GM21390 (cell line): ENCODE results near the gene ARRDC1.

Experiments used
- ATAC-seq: cut with Tn5 transposase; IDR thresholded peaks from one replicate; pipeline ENCODE4 v1.9.1; 2021; ENCODE audit not compliant: unreplicated experiment

ARRDC1 gene

DNA sequence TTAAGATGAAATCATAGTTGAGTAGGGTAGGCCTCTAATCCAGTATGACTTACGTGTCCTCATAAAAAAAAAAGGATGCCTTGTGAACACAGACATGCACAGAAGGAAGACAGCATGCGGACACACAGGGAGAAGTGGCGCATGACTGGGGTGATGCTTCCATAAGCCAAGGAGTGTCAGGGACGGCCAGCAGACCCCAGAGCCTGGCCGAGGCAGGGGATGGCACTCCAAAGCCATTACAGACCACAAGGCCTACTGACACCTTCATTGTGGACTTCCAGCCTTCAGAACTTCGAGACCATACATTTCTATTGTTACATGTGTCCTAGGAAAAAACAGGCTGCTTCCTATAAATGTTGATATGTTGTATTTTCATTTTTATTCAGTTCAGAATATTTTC lies 33.2 kb downstream of the ARRDC1 start:
- no peak for ATAC-seq

DNA sequence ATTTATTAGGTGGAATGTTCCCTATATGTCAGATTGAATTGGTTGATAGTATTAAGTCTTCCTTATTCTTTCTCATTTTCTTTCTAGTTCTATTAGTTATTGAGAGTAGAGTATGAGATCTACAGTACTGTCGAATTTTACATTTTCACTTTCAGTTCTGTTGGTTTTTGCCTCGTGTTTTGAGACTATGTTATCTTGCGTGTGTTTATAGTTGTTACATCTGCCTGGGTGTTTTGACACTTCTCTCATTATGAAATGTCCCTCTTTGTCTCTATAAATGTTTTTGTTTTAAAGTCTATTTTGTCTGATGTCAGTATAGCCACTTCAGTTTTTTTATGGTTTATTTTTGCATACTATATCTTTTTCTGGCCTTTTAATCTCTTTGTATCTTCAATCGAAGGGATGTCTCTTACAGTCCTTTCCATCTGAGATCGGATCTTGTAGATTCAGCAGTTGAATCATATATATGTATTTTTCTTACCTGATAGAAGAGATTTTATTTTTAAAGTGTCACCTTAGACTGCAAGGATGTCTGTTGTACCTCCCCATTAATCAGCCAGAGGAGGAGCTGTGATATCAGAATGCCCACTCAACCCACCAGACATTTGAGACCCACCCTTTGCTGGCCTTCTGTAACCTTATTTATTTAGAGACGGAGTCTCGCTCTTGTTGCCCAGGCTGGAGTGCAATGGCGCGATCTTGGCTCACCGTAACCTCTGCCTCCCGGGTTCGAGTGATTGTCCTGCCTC lies 34.0 kb downstream of the ARRDC1 start:
- peak; percentile 57 for ATAC-seq

DNA sequence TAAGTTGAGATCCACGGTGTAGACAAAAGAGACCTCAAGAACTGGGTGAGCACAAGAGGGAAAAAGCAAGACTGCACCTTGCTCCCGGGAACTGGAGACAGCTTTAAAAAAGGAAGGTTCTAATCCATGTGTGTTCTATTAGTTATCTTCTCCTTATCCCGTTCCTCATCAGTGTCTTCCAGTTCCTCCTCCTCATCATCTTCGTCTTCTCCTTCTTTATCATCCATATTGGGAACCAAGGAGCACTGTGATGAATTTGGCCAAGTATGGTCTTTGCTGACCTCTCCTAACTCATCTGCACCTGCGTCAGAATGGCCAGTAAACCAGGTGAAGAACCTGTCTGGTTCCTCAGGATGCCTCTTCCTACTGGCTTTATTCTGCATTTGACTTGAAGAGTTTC lies 35.4 kb downstream of the ARRDC1 start:
- no peak for ATAC-seq

DNA sequence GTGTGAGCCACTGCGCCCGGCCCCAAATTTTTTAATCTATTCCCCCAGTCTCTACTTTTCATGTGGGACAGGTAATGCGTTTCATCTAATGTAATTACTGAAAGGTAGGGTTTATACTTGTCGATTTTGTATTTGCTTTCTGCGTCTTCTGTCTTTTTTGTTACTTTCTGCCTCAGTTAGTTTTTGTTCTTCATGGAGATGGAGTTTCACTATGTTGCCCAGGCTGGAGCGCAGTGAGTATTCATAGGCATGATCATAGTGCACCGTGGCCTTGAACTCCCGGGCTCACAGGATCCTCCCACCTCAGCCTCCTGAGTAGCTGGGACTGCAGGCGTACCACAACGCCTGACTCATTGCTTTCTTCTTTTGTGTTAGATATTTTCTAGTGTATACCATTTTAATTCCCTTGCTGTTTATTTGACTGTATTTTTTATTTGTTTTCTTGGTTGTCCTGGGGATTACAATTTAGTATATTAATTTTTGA lies 36.7 kb downstream of the ARRDC1 start:
- no peak for ATAC-seq

DNA sequence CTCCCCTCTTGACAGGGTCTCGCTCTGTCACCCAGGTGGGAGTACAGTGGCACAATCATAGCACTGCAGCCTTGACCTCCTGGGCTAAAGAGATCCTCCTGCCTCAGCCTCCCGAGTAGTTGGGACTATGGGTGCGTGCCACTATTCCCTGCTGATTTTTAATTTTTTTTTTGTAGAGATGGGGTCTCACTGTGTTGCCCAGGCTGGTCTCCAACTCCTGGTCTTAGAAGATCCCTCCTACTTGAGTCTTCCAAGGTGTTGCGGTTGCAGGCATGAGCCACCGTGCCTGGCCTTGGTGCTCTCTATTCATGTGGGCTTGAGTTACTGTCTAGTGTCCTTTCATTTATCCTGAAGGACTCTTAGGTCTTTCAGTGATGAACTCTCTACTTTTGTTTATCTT lies 37.4 kb downstream of the ARRDC1 start:
- ATAC-seq: no peak

DNA sequence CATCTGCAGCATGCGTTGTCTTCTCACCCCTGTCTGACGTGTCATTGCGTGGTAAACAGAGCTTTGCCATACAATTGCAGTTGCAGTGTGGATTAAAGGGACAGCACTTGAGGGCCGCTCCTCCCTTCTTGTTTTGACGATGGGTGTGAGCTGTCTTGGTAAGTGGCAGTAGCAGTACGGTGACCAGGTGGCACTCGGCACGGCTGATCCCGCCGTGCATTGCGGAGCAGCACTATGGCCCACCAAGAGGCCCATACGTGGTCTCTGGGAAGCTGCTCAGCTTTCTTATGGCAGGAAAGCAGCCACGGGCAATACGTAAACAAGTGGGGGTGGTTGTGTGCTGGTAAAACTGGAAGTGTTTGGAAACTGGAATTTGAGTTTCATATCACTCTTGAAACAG lies 38.4 kb downstream of the ARRDC1 start:
- no peak for ATAC-seq

DNA sequence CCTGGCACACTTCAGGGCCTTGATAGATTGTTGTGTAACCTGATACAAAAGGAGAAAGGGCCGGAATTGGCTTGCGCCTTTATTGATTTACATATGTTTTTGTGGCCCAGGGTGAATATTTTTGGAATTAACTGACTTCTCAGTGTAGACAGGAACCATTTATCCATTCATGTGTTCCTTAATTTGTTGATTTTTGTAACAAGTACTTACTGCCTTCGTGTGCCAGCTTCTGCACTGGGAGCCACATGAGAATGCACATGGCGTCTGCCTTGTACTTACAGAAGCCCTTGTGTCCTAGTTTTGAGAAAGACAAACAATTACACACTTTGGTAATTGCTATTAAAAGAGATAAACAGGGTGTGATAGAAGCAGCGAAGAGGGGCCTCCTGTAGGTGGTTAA lies 39.7 kb downstream of the ARRDC1 start:
- ATAC-seq: no peak

DNA sequence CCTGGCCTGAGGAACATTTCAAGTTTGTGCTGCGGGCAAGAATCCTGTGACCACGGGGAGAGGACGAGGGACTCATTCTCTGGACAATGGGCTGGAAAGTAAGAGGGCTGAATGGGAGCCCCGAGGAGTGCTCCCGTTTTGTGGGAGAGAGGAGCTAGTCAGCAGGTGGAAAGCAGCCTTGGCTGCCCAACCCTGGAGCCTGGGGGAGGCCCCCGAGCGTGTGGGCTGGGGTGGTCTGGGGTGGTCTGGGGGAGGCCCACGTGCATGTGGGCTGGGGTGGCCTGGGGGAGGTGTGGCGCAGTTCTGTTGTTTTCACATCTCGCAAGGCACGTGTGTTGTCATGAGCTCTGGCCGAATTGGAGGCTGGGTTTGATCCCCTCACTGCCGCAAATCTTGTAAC lies 40.9 kb downstream of the ARRDC1 start:
- ATAC-seq: no peak

DNA sequence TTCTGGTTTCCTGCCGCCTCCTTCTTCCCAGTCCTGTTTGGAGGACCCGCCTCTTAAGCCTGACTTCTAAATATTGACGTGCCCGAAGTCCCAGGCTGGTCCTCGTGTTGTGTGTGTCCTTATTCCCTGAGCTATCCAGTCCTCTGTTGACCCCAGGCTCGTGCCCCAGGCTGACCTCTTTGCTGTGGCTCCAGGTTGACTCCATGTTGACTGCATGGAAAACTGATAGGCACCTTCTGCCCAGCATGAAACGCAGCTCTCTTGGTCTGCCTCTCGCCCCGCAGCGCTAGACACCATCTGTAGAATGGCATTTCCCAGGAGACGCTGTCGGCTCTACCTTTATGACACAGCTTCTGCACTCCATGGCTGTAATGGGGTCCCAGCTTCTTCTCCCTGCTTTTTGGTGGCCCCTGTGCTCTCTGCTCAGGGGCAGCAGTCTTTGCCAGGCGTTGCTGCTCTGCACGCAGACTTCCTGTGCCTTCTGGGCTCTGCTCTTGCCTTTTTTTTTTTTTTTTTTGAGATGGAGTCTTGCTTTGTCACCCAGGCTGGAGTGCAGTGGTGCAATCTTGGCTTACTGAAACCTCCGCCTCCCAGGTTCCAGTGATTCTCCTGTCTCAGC lies 41.7 kb downstream of the ARRDC1 start:
- no peak for ATAC-seq

DNA sequence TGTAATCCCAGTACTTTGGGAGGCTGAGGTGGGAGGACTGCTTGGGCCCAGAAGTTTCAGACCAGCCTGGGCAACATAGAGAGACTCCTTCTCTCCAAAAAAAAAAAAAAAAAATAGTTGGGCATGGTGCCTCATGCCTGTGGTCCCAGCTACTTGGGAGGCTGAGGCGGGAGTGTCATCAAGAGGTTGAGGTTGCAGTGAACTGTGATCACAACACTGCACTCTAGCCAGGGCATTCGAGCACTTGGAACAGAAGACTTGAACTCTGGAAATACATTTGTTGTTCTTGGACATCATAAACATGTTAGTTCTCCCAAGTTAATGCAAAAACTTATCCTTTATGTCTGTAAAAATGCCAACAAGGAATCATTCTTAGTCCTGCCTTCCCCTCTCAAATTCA lies 42.9 kb downstream of the ARRDC1 start:
- no peak for ATAC-seq

DNA sequence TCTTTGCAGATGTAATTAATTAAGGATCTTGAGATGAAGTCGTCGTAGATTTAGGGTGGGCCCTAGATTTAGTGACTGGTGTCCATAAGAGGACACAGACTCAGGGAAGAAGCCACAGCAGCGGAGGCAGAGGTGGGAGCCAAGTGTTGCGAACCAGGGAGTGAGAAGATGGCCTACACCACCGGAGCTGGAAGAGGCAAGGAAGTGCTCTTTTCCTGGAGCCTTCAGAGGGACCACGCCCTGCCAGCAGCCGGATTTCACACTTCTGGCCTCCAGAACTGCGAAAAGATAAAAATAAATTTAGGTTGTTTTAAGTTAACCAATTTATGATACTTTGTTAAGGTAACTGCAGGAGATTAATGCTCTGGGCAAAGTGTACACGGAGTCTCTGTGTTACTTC lies 44.1 kb downstream of the ARRDC1 start:
- ATAC-seq: no peak

DNA sequence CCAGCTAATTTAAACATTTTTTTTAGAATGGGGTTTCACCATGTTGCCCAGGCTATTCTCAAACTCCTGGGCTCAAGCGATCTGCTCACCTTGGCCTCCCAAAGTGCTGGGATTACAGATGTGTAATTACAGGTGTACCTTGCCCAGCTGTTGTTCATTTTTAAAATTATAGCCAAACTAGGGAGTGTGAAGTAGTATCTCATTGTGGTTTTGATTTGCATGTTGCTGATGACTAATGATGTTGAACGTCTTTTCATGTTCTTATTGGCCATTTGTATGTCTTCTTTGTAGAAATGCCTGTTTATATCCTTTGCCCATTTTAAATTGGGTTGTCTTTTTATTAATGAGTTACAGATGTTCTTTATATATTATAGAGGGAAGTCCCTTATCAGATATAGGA lies 44.8 kb downstream of the ARRDC1 start:
- ATAC-seq: no peak

DNA sequence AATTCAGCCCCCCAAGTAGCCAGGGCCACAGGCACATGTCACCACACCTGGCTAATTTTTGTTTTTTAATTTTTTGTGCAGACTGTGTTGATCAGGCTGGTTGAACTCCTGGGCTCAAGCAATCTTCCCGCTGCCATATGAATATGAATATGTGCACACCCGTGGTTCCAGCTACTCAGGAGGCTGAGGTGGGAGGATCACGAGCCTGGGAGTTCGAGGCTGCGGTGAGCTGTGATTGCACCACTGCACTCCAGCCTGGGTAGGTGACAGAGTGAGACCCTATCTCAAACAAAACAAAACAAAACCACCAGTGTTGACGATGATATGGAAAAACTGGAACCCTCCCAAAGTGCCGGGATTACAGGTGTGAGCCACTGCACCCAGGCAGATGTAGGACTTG lies 45.3 kb downstream of the ARRDC1 start:
- ATAC-seq: no peak

DNA sequence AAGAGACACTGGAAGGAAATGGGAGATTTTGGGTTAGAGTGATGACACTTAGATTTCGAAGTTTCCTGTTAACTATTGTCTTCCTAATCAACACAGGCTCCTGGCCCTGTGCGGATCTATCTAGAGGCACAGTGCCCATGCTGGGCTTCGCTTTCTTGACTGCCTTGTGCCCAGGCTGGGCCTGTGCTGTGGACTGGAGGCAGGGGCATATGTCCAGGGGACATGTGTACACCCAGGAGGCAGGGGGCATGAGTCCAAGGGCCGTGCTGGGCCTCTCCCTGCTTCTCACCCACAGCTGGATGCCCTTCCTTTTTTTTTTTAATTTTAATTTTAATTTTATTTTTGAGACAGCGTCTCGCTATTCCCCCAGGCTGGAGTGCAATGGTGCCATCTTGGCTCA lies 50.9 kb downstream of the ARRDC1 start:
- no peak for ATAC-seq

DNA sequence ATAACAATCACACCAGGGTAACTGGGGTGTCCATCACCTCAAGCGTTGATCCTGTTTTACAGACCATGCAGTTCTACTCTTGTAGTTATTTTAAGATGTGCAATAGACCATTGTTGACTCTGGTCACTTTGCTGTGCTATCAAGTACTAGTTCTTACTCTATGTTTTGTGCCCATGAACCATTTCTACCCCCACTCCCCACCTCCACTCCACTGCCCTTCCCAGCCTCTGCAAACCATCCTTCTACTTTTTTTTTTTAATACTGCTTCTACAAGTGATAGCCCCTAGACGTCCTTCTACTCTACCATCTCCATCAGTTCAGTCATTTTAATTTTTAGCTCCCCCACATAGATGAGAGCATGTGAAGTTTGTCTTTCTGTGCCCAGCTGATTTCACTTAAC lies 52.1 kb downstream of the ARRDC1 start:
- ATAC-seq: no peak

DNA sequence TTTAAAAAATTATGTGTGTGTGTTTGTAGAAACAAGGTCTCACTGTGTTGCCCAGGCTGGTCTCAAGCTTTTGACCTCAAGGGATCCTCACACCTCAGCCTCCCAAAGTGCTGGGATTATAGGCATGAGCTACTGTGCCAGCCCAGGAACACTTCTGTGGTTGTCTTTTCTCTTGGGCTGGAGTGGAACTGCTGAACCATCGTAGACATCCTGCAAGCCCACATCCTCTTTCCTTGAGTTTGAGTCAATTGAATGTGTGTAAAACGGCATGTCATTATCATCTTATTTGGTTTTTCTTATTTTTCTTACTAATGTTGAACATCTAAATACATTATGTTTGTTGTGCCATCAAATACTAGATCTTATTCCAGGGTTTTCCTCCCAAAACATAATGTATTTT lies 53.3 kb downstream of the ARRDC1 start:
- ATAC-seq: no peak

DNA sequence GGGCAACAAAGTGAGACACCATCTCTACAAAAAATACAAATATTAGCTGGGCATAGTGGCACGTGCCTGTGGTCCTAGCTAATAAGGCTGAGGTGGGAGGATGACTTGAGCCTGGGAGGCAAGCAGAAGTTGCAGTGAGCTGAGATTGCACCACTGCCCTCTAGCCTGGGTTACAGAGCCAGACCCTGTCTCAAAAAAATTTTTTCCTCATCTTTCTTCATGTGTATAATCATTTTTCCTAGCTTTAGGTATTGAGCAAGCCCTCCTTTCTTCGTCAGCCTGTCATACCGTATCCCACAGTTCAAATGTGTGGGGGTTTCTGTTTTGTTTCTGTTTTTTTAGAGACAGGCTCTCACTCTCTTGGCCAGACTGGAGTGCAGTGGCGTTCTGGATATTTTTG lies 54.7 kb downstream of the ARRDC1 start:
- ATAC-seq: no peak

DNA sequence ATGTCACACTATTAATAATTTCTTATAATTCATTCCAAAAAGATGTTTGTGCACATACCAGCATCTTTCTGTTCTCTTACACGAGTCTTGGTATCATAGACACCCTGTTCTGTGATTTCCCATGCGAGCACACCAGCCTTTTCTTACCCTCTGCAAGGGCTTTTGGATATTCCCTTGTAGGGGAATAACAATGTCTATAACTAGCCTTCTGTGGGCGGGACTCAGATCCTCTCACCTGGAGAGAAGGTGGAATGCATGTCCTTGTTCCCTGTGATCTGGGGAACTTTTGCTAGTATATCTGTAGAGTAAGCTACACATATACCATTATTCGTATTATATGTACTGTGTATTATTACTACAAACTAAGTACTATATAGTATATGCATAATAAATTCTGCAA lies 58.1 kb downstream of the ARRDC1 start:
- ATAC-seq: no peak

DNA sequence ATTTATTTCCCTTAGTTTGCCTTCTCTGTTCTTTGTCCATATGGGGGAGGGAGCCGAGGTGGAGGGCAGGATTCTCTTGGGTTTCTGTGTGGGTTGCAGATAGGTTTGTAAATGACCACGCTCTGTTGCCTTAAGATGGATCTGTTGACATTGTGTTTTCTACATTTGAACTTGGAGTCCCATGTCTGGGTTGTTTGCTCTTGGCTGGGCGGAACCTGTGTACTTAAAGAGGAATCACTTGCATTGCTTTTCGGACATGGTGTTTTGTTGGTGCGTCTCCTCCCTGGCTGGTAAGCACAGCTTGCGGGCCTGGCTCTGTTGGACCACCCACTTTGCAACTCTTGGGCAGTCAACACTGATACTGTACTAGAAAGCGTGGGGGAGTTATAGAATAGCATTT lies 59.2 kb downstream of the ARRDC1 start:
- ATAC-seq: no peak
